IMR-90 (cell line): ENCODE data around the gene AGPAT3.

Experiments used
- BHLHE40 ChIP-seq: fragments of 150-350 bp; IDR thresholded peaks from 2 replicates; pipeline ENCODE4 v1.6.1; 2016; ENCODE audit warnings: mild to moderate bottlenecking, low read depth, low read length
- CEBPB ChIP-seq: IDR thresholded peaks from 2 replicates; pipeline ENCODE4 v1.6.1; 2012; ENCODE audit warnings: low read depth, low read length, improper control_type of control experiment
- CHD1 ChIP-seq: IDR thresholded peaks from 2 replicates; pipeline ENCODE4 v1.6.1; 2012; ENCODE audit warnings: low read depth, low read length, improper control_type of control experiment
- MAFK ChIP-seq: IDR thresholded peaks from 2 replicates; pipeline ENCODE4 v1.6.1; 2012; ENCODE audit warnings: low read depth, low read length, improper control_type of control experiment
- MXI1 ChIP-seq: IDR thresholded peaks from 2 replicates; pipeline ENCODE4 v1.6.1; 2012; ENCODE audit warnings: low read depth, mild to moderate bottlenecking, low read length, moderate library complexity, borderline replicate concordance
- POLR2A ChIP-seq: IDR thresholded peaks from 2 replicates; pipeline ENCODE4 v1.6.1; 2012; ENCODE audit warnings: mild to moderate bottlenecking, low read depth, low read length
- RCOR1 ChIP-seq: IDR thresholded peaks from 2 replicates; pipeline ENCODE4 v1.6.1; 2012; ENCODE audit warnings: mild to moderate bottlenecking, low read length, improper control_type of control experiment; ENCODE audit not compliant: insufficient replicate concordance
- RFX5 ChIP-seq: IDR thresholded peaks from 2 replicates; pipeline ENCODE4 v1.8.0; 2012; ENCODE audit warnings: low read depth, mild to moderate bottlenecking, low read length, moderate library complexity
- SMC3 ChIP-seq: fragments of 150-350 bp; IDR thresholded peaks from 2 replicates; pipeline ENCODE4 v1.6.1; 2016; ENCODE audit warnings: low read depth, mild to moderate bottlenecking, antibody characterized with exemption, low read length, moderate library complexity
- TF ChIP-seq, protein P1 (sequence below): conservative IDR thresholded peaks from 2 replicates; pipeline ENCODE4 v1.5.1; 2012; ENCODE audit warnings: mild to moderate bottlenecking, low read depth, low read length, improper control_type of control experiment
- TF ChIP-seq, protein P2 (sequence below): fragments of 150-350 bp; IDR thresholded peaks from 2 replicates; pipeline ENCODE4 v1.6.1; 2017; ENCODE audit warnings: mild to moderate bottlenecking, antibody characterized with exemption, low read length, low read depth

DNA sequence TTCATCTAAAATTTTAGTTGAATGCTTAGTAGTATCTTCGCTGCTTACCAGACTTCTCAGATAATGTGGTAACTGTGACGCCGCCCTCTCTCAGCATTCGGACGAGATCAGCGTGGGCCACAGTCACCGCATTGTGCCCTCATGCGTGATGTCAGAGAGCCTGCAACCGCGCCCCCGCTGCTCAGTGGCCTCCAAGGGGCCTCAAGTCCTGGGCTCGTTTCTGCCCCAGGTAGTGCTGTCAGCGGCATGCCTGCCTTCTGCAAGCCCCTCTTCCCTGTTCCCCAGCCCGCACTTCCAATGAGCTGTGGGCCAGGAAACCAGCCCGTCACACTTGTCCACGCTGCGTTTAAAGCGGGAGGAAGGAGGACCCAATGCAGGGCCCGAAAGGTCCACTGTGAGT is 85.5 kb downstream of the AGPAT3 start:
- TF ChIP-seq RCOR1 (no peak), BHLHE40 (no peak), CHD1 (no peak), SMC3 (no peak), POLR2A (no peak), MXI1 (no peak), MAFK (no peak), RFX5 (no peak), CEBPB (no peak)
- TF ChIP-seq, protein P1, sequence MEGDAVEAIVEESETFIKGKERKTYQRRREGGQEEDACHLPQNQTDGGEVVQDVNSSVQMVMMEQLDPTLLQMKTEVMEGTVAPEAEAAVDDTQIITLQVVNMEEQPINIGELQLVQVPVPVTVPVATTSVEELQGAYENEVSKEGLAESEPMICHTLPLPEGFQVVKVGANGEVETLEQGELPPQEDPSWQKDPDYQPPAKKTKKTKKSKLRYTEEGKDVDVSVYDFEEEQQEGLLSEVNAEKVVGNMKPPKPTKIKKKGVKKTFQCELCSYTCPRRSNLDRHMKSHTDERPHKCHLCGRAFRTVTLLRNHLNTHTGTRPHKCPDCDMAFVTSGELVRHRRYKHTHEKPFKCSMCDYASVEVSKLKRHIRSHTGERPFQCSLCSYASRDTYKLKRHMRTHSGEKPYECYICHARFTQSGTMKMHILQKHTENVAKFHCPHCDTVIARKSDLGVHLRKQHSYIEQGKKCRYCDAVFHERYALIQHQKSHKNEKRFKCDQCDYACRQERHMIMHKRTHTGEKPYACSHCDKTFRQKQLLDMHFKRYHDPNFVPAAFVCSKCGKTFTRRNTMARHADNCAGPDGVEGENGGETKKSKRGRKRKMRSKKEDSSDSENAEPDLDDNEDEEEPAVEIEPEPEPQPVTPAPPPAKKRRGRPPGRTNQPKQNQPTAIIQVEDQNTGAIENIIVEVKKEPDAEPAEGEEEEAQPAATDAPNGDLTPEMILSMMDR = no peak
- TF ChIP-seq, protein P2, sequence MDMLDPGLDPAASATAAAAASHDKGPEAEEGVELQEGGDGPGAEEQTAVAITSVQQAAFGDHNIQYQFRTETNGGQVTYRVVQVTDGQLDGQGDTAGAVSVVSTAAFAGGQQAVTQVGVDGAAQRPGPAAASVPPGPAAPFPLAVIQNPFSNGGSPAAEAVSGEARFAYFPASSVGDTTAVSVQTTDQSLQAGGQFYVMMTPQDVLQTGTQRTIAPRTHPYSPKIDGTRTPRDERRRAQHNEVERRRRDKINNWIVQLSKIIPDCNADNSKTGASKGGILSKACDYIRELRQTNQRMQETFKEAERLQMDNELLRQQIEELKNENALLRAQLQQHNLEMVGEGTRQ = no peak
